Loucy (cell line): ENCODE data around the gene TNFRSF1B.

ENCODE experiments used
- CTCF ChIP-seq: fragments of 200-600 bp; sonication (generic); conservative IDR thresholded peaks from 2 replicates; pipeline ENCODE4 v1.5.1; 2014; ENCODE audit warnings: mild to moderate bottlenecking, antibody characterized with exemption, low read length
- EZH2phosphoT487 ChIP-seq: fragments of 200-600 bp; IDR thresholded peaks from 2 replicates; pipeline ENCODE4 v1.6.1; 2018; ENCODE audit warnings: antibody characterized with exemption, mild to moderate bottlenecking, moderate library complexity, borderline replicate concordance

GRCh38 chr1:12125422-12126355 lies 41.1 kb upstream of the TNFRSF1B start:
- TF ChIP-seq EZH2phosphoT487 (no peak), CTCF (no peak)
